ENCODE measurements around the gene CRYBB3. TPM values are rescaled to one million over a fixed set of nuclear protein-coding genes. Genes with fewer than 3 reads are reported as not detected.

The CRYBB3 gene
- total RNA-seq, 1 donor from 2014 or later: not detected

GRCh38 chr22:25186140-25186539 lies 13.5 kb upstream of the CRYBB3 start:
- H3K9me3 ChIP-seq (ENCODE audit: control insufficient read depth in 3 of 3, low read length in 3 of 3): no peaks in the 10 kb centered on the region
- H3K27me3 ChIP-seq (ENCODE audit: control insufficient read depth in 3 of 3, insufficient read depth in 3 of 3, low read length in 3 of 3): no peaks in the 10 kb centered on the region
- H3K36me3 ChIP-seq (ENCODE audit: control insufficient read depth in 3 of 3, insufficient read depth in 3 of 3, low read length in 3 of 3): peaks cover 53 to 57% (median 55%) of the 10 kb centered on the region in 3 donors
- no peaks in the 10 kb centered on the region for H3K4me1 ChIP-seq (ENCODE audit: control insufficient read depth in 3 of 3, insufficient read depth in 3 of 3, low read length in 3 of 3)
- no peak overlapping the region for H3K9ac ChIP-seq (ENCODE audit: low read depth in 1 of 3, low read length in 3 of 3)
- H3K4me3 ChIP-seq (ENCODE audit: low read length in 3 of 3): no peak overlapping the region
- H3K27ac ChIP-seq (ENCODE audit: low read depth, low read length): no peak overlapping the region

DNA sequence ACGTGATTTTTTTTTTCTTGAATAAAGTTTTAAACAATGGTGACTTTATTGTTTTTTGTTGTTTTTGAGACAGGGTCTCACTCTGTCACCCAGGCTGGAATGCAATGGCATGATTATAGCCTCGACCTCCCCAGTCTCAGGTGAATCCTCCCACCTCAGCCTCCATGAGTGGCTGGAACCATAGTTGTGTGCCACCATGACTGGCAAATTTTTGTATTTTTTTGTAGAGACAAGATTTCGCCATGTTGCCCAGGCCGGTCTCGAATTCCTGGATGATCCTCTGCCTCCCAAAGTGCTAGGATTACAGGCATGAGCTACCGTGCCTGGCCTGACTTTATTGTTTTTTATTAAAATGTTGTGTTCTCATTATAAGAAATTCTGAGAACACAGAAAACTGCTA lies 12.2 kb upstream of the CRYBB3 start:
- H3K4me3 ChIP-seq (ENCODE audit: low read length in 3 of 3): no peak overlapping the region
- H3K36me3 ChIP-seq (ENCODE audit: control insufficient read depth in 3 of 3, insufficient read depth in 3 of 3, low read length in 3 of 3): peaks cover 56 to 62% (median 56%) of the 10 kb centered on the region in 3 donors
- H3K9me3 ChIP-seq (ENCODE audit: control insufficient read depth in 3 of 3, low read length in 3 of 3): no peaks in the 10 kb centered on the region
- no peak overlapping the region for H3K9ac ChIP-seq (ENCODE audit: low read depth in 1 of 3, low read length in 3 of 3)
- H3K27me3 ChIP-seq (ENCODE audit: control insufficient read depth in 3 of 3, insufficient read depth in 3 of 3, low read length in 3 of 3): no peaks in the 10 kb centered on the region
- no peaks in the 10 kb centered on the region for H3K4me1 ChIP-seq (ENCODE audit: control insufficient read depth in 3 of 3, insufficient read depth in 3 of 3, low read length in 3 of 3)
- H3K27ac ChIP-seq (ENCODE audit: low read depth, low read length): no peak overlapping the region

GRCh38 chr22:25192406-25192805 lies 7.3 kb upstream of the CRYBB3 start:
- Histone ChIP-seq H3K27ac (ENCODE audit: low read depth, low read length) (no peak overlapping the region), H3K4me1 (ENCODE audit: control insufficient read depth in 3 of 3, insufficient read depth in 3 of 3, low read length in 3 of 3) (no peaks in the 10 kb centered on the region), H3K4me3 (ENCODE audit: low read length in 3 of 3) (no peak overlapping the region), H3K27me3 (ENCODE audit: control insufficient read depth in 3 of 3, insufficient read depth in 3 of 3, low read length in 3 of 3) (no peaks in the 10 kb centered on the region), H3K9me3 (ENCODE audit: control insufficient read depth in 3 of 3, low read length in 3 of 3) (no peaks in the 10 kb centered on the region), H3K9ac (ENCODE audit: low read depth in 1 of 3, low read length in 3 of 3) (no peak overlapping the region), H3K36me3 (ENCODE audit: control insufficient read depth in 3 of 3, insufficient read depth in 3 of 3, low read length in 3 of 3) (peaks cover 34 to 58% (median 48%) of the 10 kb centered on the region in 3 donors)

GRCh38 chr22:25193130-25193529 lies 6.5 kb upstream of the CRYBB3 start:
- Histone ChIP-seq H3K9me3 (ENCODE audit: control insufficient read depth in 3 of 3, low read length in 3 of 3) (no peaks in the 10 kb centered on the region), H3K27me3 (ENCODE audit: control insufficient read depth in 3 of 3, insufficient read depth in 3 of 3, low read length in 3 of 3) (no peaks in the 10 kb centered on the region), H3K4me1 (ENCODE audit: control insufficient read depth in 3 of 3, insufficient read depth in 3 of 3, low read length in 3 of 3) (no peaks in the 10 kb centered on the region), H3K27ac (ENCODE audit: low read depth, low read length) (no peak overlapping the region), H3K4me3 (ENCODE audit: low read length in 3 of 3) (no peak overlapping the region), H3K9ac (ENCODE audit: low read depth in 1 of 3, low read length in 3 of 3) (no peak overlapping the region), H3K36me3 (ENCODE audit: control insufficient read depth in 3 of 3, insufficient read depth in 3 of 3, low read length in 3 of 3) (peaks cover 41 to 64% (median 52%) of the 10 kb centered on the region in 3 donors)

DNA sequence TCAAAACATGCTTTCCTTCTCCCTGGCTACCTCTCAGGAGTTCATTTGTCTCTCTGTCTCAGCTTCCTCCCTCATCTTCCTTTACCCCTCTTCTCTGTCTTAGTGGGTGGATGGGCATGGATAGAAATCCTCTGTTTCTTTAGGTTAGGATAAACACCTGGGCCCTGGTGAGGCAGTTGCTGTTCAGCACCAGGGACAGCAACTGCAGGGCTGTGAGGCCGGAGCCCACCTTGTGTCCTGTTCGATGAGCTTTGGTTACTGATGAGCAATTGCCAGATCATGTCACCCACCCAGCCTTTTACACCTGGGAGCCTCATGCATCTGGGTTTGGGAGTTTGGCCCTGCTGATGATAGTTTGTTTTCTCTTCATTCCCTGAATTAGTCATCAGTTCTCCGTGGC lies 6.1 kb upstream of the CRYBB3 start:
- H3K4me3 ChIP-seq (ENCODE audit: low read length in 3 of 3): no peak overlapping the region

GRCh38 chr22:25196326-25196725 lies 3.3 kb upstream of the CRYBB3 start:
- H3K27ac ChIP-seq (ENCODE audit: low read depth, low read length): no peak overlapping the region
- no peak overlapping the region for H3K9ac ChIP-seq (ENCODE audit: low read depth in 1 of 3, low read length in 3 of 3)
- H3K9me3 ChIP-seq (ENCODE audit: control insufficient read depth in 3 of 3, low read length in 3 of 3): no peaks in the 10 kb centered on the region
- H3K27me3 ChIP-seq (ENCODE audit: control insufficient read depth in 3 of 3, insufficient read depth in 3 of 3, low read length in 3 of 3): no peaks in the 10 kb centered on the region
- H3K4me1 ChIP-seq (ENCODE audit: control insufficient read depth in 3 of 3, insufficient read depth in 3 of 3, low read length in 3 of 3): no peaks in the 10 kb centered on the region
- peaks cover 34 to 55% (median 39%) of the 10 kb centered on the region in 3 donors for H3K36me3 ChIP-seq (ENCODE audit: control insufficient read depth in 3 of 3, insufficient read depth in 3 of 3, low read length in 3 of 3)
- no peak overlapping the region for H3K4me3 ChIP-seq (ENCODE audit: low read length in 3 of 3)

More for the DNA sequence above, 6.1 kb upstream of the CRYBB3 start:
- H3K9ac ChIP-seq (ENCODE audit: low read depth in 1 of 3, low read length in 3 of 3): no peak overlapping the region
- H3K36me3 ChIP-seq (ENCODE audit: control insufficient read depth in 3 of 3, insufficient read depth in 3 of 3, low read length in 3 of 3): peaks cover 42 to 66% (median 52%) of the 10 kb centered on the region in 3 donors
- no peaks in the 10 kb centered on the region for H3K9me3 ChIP-seq (ENCODE audit: control insufficient read depth in 3 of 3, low read length in 3 of 3)
- H3K27me3 ChIP-seq (ENCODE audit: control insufficient read depth in 3 of 3, insufficient read depth in 3 of 3, low read length in 3 of 3): no peaks in the 10 kb centered on the region
- no peaks in the 10 kb centered on the region for H3K4me1 ChIP-seq (ENCODE audit: control insufficient read depth in 3 of 3, insufficient read depth in 3 of 3, low read length in 3 of 3)
- H3K27ac ChIP-seq (ENCODE audit: low read depth, low read length): no peak overlapping the region

GRCh38 chr22:25197340-25197739 lies 2.3 kb upstream of the CRYBB3 start:
- Histone ChIP-seq H3K27ac (ENCODE audit: low read depth, low read length) (no peak overlapping the region), H3K4me3 (ENCODE audit: low read length in 3 of 3) (no peak overlapping the region), H3K27me3 (ENCODE audit: control insufficient read depth in 3 of 3, insufficient read depth in 3 of 3, low read length in 3 of 3) (no peaks in the 10 kb centered on the region), H3K9me3 (ENCODE audit: control insufficient read depth in 3 of 3, low read length in 3 of 3) (no peaks in the 10 kb centered on the region), H3K4me1 (ENCODE audit: control insufficient read depth in 3 of 3, insufficient read depth in 3 of 3, low read length in 3 of 3) (no peaks in the 10 kb centered on the region), H3K9ac (ENCODE audit: low read depth in 1 of 3, low read length in 3 of 3) (no peak overlapping the region), H3K36me3 (ENCODE audit: control insufficient read depth in 3 of 3, insufficient read depth in 3 of 3, low read length in 3 of 3) (peaks cover 30 to 45% (median 31%) of the 10 kb centered on the region in 3 donors)

DNA sequence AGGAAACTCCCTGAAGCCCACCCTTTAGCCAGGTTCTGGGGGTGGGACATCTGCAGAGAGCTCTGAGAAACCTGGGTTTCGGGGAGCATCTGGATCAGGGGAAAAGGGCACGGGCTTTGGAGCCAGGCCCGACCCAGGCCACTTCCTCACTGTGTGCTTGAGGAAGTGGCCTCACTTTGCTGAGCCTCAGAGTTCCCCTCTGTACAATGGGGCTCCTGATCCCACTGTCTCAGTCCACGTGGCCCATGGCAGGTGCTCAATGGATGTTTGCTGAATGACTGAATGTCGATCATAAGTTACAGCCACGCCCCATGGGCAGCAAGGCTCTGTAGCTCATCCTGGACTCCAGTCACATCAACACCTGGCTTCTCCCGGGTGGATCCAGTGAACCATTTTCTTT lies 1.3 kb downstream of the CRYBB3 start:
- Histone ChIP-seq H3K36me3 (ENCODE audit: control insufficient read depth in 3 of 3, insufficient read depth in 3 of 3, low read length in 3 of 3) (peaks cover 10 to 23% (median 15%) of the 10 kb centered on the region in 3 donors), H3K9me3 (ENCODE audit: control insufficient read depth in 3 of 3, low read length in 3 of 3) (no peaks in the 10 kb centered on the region), H3K4me1 (ENCODE audit: control insufficient read depth in 3 of 3, insufficient read depth in 3 of 3, low read length in 3 of 3) (no peaks in the 10 kb centered on the region)

DNA sequence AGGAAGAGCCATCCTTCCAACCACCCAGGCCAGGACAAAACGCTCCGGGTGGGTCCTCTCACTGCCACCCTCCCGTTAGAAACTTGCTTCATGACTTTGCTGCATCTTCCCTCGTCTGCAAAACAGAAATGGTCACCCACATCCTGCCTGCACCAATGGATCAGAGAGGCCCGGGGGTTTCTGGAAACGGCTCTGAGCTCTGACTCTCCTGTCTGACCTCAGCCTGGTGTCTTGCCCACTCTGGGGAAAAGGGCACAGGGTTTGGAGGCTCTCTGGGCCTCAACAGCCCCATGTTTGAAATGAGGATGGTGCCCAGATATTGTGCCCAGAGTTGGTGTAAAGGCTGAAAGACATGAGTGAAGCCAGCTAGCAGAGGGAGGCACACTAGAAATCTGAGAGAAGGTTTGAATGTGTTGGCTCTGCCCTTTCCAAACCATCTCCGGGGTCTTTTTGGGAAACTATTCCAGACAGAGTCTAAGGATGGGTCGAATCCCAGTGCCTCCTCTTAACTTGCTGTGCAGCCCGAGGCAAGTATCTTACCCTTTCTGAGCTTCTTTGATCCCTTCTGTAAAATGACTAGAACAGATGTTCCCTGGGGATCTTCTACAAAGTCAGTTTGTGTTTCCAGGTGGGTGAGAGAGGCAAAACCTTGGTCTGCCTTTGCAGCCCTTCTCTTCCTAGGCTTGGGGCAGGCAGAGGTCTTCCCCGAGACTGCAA lies 2.1 kb downstream of the CRYBB3 start:
- no peak overlapping the region for H3K27ac ChIP-seq (ENCODE audit: low read depth, low read length)
- peaks cover 7 to 16% (median 10%) of the 10 kb centered on the region in 3 donors for H3K36me3 ChIP-seq (ENCODE audit: control insufficient read depth in 3 of 3, insufficient read depth in 3 of 3, low read length in 3 of 3)
- H3K4me3 ChIP-seq (ENCODE audit: low read length in 3 of 3): no peak overlapping the region
- no peaks in the 10 kb centered on the region for H3K27me3 ChIP-seq (ENCODE audit: control insufficient read depth in 3 of 3, insufficient read depth in 3 of 3, low read length in 3 of 3)
- no peak overlapping the region for H3K9ac ChIP-seq (ENCODE audit: low read depth in 1 of 3, low read length in 3 of 3)
- no peaks in the 10 kb centered on the region for H3K9me3 ChIP-seq (ENCODE audit: control insufficient read depth in 3 of 3, low read length in 3 of 3)
- no peaks in the 10 kb centered on the region for H3K4me1 ChIP-seq (ENCODE audit: control insufficient read depth in 3 of 3, insufficient read depth in 3 of 3, low read length in 3 of 3)

More for the DNA sequence above, 1.3 kb downstream of the CRYBB3 start:
- Histone ChIP-seq H3K27ac (ENCODE audit: low read depth, low read length) (no peak overlapping the region), H3K9ac (ENCODE audit: low read depth in 1 of 3, low read length in 3 of 3) (no peak overlapping the region), H3K4me3 (ENCODE audit: low read length in 3 of 3) (no peak overlapping the region), H3K27me3 (ENCODE audit: control insufficient read depth in 3 of 3, insufficient read depth in 3 of 3, low read length in 3 of 3) (no peaks in the 10 kb centered on the region)

- Histone ChIP-seq H3K9ac (ENCODE audit: low read depth in 1 of 3, low read length in 3 of 3) (no peak overlapping the region), H3K9me3 (ENCODE audit: control insufficient read depth in 3 of 3, low read length in 3 of 3) (no peaks in the 10 kb centered on the region), H3K27me3 (ENCODE audit: control insufficient read depth in 3 of 3, insufficient read depth in 3 of 3, low read length in 3 of 3) (no peaks in the 10 kb centered on the region), H3K4me1 (ENCODE audit: control insufficient read depth in 3 of 3, insufficient read depth in 3 of 3, low read length in 3 of 3) (no peaks in the 10 kb centered on the region), H3K27ac (ENCODE audit: low read depth, low read length) (no peak overlapping the region), H3K4me3 (ENCODE audit: low read length in 3 of 3) (no peak overlapping the region), H3K36me3 (ENCODE audit: control insufficient read depth in 3 of 3, insufficient read depth in 3 of 3, low read length in 3 of 3) (peaks cover 5 to 9% (median 8%) of the 10 kb centered on the region in 3 donors)
Measured at GRCh38 chr22:25202290-25202921, 2.7 kb downstream of the CRYBB3 start.
